ENCODE results near the gene TAS1R1.

DNA sequence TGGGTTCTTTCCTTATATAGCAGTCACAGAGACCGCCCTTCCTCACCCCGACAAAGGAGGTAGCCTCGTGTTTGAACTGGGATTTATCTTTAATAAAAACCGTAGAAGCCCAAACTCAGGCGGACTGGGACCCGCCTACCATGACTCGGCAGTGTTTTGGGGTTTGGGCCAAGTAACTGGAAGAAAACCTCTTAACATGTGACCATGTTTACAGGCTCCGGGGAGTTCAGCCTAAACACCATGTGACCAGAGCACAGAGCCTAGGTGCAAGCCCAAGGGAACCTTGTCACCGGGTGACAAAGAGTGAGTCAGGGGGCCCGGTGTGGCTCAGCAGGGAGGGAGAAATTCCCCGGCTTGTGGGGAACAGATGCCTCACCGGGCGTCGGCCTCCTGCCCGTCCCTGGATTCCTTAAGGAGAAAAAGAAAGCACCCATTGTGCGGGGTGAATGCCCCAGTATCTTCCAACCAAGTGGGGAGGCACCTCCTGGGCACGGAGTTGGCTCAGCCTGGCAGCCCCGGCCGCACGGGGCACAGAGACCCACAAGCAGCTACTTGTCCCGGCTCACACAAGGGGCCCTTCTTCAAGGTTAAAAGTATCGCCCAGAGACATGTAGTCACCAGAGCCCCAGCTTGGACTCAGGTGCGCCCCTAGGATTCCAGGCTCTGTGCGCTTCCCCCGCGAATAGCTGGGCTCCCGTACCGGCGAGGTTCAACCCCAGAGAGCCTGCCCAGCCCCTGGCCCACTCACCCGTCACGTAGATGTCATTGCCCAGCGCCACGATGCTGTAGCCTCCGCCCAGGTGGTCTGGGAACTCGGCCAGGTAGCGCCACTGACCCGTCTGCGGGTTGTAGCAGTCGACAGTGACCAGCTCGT lies 46.2 kb downstream of the TAS1R1 start:
- TF ChIP-seq EZH2 (IDR thresholded peaks at IDR 0.05) (no peak), POLR2AphosphoS5 (IDR thresholded peaks at IDR 0.05; ENCODE audit: borderline replicate concordance, low read depth, low read length) (peak; percentile 21; the same call in 1 of the 2 replicates)

All from SK-N-MC (cell line).